Measurements from ENCODE around the gene DAPL1.

DAPL1 gene

DNA sequence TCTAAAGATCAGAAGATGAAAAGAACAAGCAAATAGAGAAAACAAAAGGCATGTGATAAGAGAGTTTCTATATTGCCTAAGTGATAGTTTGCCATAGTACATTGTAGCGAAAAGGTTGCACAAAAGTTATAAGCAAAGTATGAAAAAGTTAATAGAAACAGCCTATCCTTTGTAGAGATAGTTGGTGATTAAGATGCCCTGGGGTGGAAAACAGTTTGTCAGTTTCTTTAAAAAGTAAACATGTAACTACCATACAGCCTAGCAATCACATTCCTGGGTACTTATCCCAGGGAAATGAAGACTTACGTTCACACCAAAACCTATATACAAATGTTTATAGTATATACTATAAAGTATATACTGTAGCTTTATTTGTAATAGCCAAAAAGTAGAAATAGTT is 16.9 kb upstream of the DAPL1 start:
- H3K9ac ChIP-seq (ENCODE audit: low read length), result no peak overlapping the region
- no peaks in the 10 kb centered on the region for H3K79me2 ChIP-seq (ENCODE audit: low read length)
- no peak for DNase-seq
- H3K27me3 ChIP-seq (replicated peaks; ENCODE audit: insufficient read depth, low read length), result no peaks in the 10 kb centered on the region
- peaks cover 4% of the 10 kb centered on the region for H3K4me1 ChIP-seq (ENCODE audit: low read length)
- H4K20me1 ChIP-seq (ENCODE audit: insufficient read depth, low read length), result no peaks in the 10 kb centered on the region
- TF ChIP-seq EZH2phosphoT487 (IDR thresholded peaks at IDR 0.05; ENCODE audit: low read length) (no peak), EZH2 (optimal IDR thresholded peaks at IDR 0.05; ENCODE audit: low read depth, low read length) (no peak)
- TF ChIP-seq, protein P1, sequence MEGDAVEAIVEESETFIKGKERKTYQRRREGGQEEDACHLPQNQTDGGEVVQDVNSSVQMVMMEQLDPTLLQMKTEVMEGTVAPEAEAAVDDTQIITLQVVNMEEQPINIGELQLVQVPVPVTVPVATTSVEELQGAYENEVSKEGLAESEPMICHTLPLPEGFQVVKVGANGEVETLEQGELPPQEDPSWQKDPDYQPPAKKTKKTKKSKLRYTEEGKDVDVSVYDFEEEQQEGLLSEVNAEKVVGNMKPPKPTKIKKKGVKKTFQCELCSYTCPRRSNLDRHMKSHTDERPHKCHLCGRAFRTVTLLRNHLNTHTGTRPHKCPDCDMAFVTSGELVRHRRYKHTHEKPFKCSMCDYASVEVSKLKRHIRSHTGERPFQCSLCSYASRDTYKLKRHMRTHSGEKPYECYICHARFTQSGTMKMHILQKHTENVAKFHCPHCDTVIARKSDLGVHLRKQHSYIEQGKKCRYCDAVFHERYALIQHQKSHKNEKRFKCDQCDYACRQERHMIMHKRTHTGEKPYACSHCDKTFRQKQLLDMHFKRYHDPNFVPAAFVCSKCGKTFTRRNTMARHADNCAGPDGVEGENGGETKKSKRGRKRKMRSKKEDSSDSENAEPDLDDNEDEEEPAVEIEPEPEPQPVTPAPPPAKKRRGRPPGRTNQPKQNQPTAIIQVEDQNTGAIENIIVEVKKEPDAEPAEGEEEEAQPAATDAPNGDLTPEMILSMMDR (IDR thresholded peaks at IDR 0.05; ENCODE audit: low read length), result no peak
- no peak overlapping the region for H3K27ac ChIP-seq (ENCODE audit: low read length)
- H3K9me3 ChIP-seq (replicated peaks; ENCODE audit: insufficient read depth, low read length), result no peaks in the 10 kb centered on the region
- no peak overlapping the region for H3K4me3 ChIP-seq (ENCODE audit: low read length)
- H3F3A ChIP-seq (ENCODE audit: insufficient read depth, low read length), result no peaks in the 10 kb centered on the region
- no peak overlapping the region for H3K4me2 ChIP-seq (ENCODE audit: low read depth, low read length)
- no peaks in the 10 kb centered on the region for H3K9me2 ChIP-seq (replicated peaks; ENCODE audit: insufficient read depth, low read length)
- no peaks in the 10 kb centered on the region for H3K36me3 ChIP-seq (replicated peaks; ENCODE audit: insufficient read depth, low read length)
- no peak overlapping the region for H2AFZ ChIP-seq (ENCODE audit: low read length)

DNA sequence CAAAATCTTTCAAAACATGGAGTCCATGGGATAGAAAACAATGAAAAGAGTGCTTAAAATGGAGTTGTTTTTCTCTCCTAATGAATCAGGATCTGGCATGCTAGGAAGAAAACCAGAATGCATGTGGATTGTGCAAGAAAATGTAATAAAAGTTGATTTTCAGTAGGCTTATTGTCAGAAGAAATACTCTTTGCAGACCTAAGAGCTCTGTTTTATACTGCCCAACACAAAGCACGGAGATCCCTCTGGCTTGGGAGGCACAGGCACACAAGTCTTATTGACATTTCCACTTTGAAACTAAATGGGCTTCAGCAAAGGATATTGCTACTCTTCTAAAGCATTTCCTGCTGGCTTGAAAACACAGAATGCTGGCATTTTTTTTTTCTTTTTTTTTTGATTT is 15.5 kb upstream of the DAPL1 start:
- H3K27ac ChIP-seq (ENCODE audit: low read length), result no peak overlapping the region
- no peaks in the 10 kb centered on the region for H3K27me3 ChIP-seq (replicated peaks; ENCODE audit: insufficient read depth, low read length)
- no peaks in the 10 kb centered on the region for H3K9me2 ChIP-seq (replicated peaks; ENCODE audit: insufficient read depth, low read length)
- no peak overlapping the region for H3K4me3 ChIP-seq (ENCODE audit: low read length)
- no peaks in the 10 kb centered on the region for H3K9me3 ChIP-seq (replicated peaks; ENCODE audit: insufficient read depth, low read length)
- peaks cover 4% of the 10 kb centered on the region for H3K4me1 ChIP-seq (ENCODE audit: low read length)
- no peak overlapping the region for H2AFZ ChIP-seq (ENCODE audit: low read length)
- DNase-seq, result no peak
- H3K9ac ChIP-seq (ENCODE audit: low read length), result no peak overlapping the region
- H3K79me2 ChIP-seq (ENCODE audit: low read length), result no peaks in the 10 kb centered on the region
- TF ChIP-seq EZH2 (optimal IDR thresholded peaks at IDR 0.05; ENCODE audit: low read depth, low read length) (no peak), EZH2phosphoT487 (IDR thresholded peaks at IDR 0.05; ENCODE audit: low read length) (no peak)
- TF ChIP-seq, protein P1 (IDR thresholded peaks at IDR 0.05; ENCODE audit: low read length), result no peak
- H3F3A ChIP-seq (ENCODE audit: insufficient read depth, low read length), result no peaks in the 10 kb centered on the region
- H3K4me2 ChIP-seq (ENCODE audit: low read depth, low read length), result no peak overlapping the region
- H3K36me3 ChIP-seq (replicated peaks; ENCODE audit: insufficient read depth, low read length), result no peaks in the 10 kb centered on the region
- no peaks in the 10 kb centered on the region for H4K20me1 ChIP-seq (ENCODE audit: insufficient read depth, low read length)

DNA sequence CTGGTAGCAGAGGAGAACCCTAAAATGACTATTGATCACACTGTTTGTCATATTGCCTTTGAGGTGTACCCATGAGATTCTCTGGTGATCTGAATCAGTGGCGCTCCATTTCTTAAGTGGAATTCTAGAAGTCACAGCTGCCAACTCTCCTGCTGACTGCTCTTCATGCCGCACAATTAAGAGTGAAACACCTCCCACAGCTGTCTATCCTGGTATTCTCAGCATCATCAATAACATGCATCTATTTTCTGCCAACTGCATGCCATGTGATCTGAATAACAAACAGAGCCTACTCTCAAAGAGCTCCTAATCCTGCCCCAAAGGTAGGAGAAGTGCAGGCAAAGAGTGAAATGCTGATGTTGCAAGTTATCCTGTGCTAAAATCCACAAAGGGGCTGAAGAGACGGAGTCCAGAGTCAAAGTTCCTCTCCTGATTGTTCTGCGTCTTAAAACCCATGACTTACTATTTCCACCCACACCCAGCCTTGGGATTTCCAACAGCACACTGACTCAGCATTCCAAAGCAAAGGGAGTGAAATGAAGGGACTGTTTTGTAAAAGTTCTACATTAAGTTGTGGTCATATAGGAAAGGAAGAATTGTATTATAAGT is 13.7 kb upstream of the DAPL1 start:
- Histone ChIP-seq H3K4me2 (ENCODE audit: low read depth, low read length) (no peak overlapping the region), H4K20me1 (ENCODE audit: insufficient read depth, low read length) (no peaks in the 10 kb centered on the region), H2AFZ (ENCODE audit: low read length) (no peak overlapping the region), H3K9me3 (replicated peaks; ENCODE audit: insufficient read depth, low read length) (no peaks in the 10 kb centered on the region), H3K9ac (ENCODE audit: low read length) (no peak overlapping the region), H3K27ac (ENCODE audit: low read length) (no peak overlapping the region), H3K27me3 (replicated peaks; ENCODE audit: insufficient read depth, low read length) (no peaks in the 10 kb centered on the region), H3K9me2 (replicated peaks; ENCODE audit: insufficient read depth, low read length) (no peaks in the 10 kb centered on the region), H3K4me3 (ENCODE audit: low read length) (no peak overlapping the region), H3K79me2 (ENCODE audit: low read length) (no peaks in the 10 kb centered on the region), H3K4me1 (ENCODE audit: low read length) (peaks cover 4% of the 10 kb centered on the region), H3F3A (ENCODE audit: insufficient read depth, low read length) (no peaks in the 10 kb centered on the region), H3K36me3 (replicated peaks; ENCODE audit: insufficient read depth, low read length) (no peaks in the 10 kb centered on the region)
- TF ChIP-seq EZH2phosphoT487 (IDR thresholded peaks at IDR 0.05; ENCODE audit: low read length) (no peak), EZH2 (optimal IDR thresholded peaks at IDR 0.05; ENCODE audit: low read depth, low read length) (no peak)
- TF ChIP-seq, protein P1 (IDR thresholded peaks at IDR 0.05; ENCODE audit: low read length), result no peak
- no peak for DNase-seq

All from MM.1S (cell line).